ENCODE results near the gene DOK4.

- TF ChIP-seq POLR2AphosphoS5 (IDR thresholded peaks at IDR 0.05) = no peak
- TF ChIP-seq, protein P1, sequence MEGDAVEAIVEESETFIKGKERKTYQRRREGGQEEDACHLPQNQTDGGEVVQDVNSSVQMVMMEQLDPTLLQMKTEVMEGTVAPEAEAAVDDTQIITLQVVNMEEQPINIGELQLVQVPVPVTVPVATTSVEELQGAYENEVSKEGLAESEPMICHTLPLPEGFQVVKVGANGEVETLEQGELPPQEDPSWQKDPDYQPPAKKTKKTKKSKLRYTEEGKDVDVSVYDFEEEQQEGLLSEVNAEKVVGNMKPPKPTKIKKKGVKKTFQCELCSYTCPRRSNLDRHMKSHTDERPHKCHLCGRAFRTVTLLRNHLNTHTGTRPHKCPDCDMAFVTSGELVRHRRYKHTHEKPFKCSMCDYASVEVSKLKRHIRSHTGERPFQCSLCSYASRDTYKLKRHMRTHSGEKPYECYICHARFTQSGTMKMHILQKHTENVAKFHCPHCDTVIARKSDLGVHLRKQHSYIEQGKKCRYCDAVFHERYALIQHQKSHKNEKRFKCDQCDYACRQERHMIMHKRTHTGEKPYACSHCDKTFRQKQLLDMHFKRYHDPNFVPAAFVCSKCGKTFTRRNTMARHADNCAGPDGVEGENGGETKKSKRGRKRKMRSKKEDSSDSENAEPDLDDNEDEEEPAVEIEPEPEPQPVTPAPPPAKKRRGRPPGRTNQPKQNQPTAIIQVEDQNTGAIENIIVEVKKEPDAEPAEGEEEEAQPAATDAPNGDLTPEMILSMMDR (IDR thresholded peaks at IDR 0.05) = no peak
- no peak for TF ChIP-seq POLR2A (IDR thresholded peaks at IDR 0.05)
These were observed 21.1 kb upstream of the DOK4 start for GRCh38 chr16:57507136-57508034.

Data from gastroesophageal sphincter (tissue), 3 donors.